Dermis lymphatic vessel endothelial cell (primary cell): ENCODE data around the gene SEMA3A. TPM values are rescaled to one million over a fixed set of nuclear protein-coding genes. Genes with fewer than 3 reads are reported as not detected.

Source experiments
- total RNA-seq: library from RNA; depleted of rRNA; stranded (reverse); fragments of >200 nt; gene quantifications from 2 replicates; pipeline ENCODE4 v1.2.1, GENCODE V29; 2014

The SEMA3A gene
- 74.7 and 135 TPM in 2 replicates for total RNA-seq

DNA sequence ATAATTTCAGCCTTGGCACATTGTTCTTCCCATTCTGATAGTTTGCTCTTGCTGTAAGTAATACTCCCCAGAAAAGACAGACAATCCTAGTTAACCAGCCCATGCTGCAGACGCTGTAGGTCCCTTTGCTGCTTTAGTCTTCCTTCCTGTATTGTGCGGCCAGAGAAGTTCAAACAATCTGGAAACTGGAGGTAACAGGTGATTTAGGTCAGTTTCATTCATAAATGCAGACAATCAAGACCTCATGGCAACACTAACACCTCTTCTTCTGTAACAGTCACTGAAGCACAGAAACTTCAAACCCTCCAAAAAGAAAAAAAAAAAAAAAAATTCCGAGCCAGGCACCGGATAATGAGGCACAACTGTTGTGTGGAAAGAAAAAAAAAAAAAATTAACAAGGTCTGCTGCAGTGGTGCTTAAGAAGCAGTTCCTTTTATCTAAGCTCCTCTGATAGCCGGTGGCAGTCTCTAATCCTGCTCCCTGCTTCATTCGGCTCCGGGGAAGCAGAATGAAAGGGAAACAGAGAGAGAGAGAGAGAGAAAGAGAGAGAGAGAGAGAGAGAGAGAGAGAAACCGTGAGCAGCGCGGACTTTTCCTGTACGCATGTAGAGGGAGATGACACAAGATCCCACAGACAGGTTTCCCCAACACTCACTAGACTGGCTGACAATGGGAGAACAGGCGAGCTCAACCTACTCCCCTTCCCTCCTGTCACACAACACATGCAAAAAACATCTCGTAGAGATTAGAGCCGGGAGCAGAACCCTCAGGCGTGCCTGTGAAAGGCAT is at the start of gene SEMA3A:
TSS of gene SEMA3A (minus strand) at position 306 of the 788 bp plus-strand sequence. CDS start at position 103, 203 bp downstream.

